Activated naive CD4-positive, alpha-beta T cell treated with anti-CD3 and anti-CD28 coated beads, Interleukin-2, amount 10 ng/mL, durations not matched to agents 7 days and 5 days (primary cell): ENCODE measurements around the gene FOXF1.

ENCODE experiments used
- CTCF ChIA-PET: fragments of 350-600 bp; sonication (Branson Sonifier 250); formaldehyde crosslinking; loops from one replicate; lab custom pipeline; 2021; ENCODE audit warnings: antibody characterized with exemption; lab: Charles Lee
- DNase-seq: peaks from one replicate; pipeline ENCODE4 v3.0.0-alpha.2; 2020
- H3K27ac Mint-ChIP-seq: one replicate; pipeline ENCODE4 v1.8.0; 2021; ENCODE audit warnings: mild to moderate bottlenecking, moderate library complexity, mixed read lengths
- H3K27me3 Mint-ChIP-seq: one replicate; pipeline ENCODE4 v1.8.0; 2021; ENCODE audit warnings: mild to moderate bottlenecking, mixed read lengths
- H3K36me3 Mint-ChIP-seq: one replicate; pipeline ENCODE4 v1.8.0; 2021; ENCODE audit warnings: mixed read lengths
- H3K4me1 Mint-ChIP-seq: one replicate; pipeline ENCODE4 v1.8.0; 2021; ENCODE audit warnings: mixed read lengths
- H3K4me3 Mint-ChIP-seq: one replicate; pipeline ENCODE4 v1.8.0; 2021; ENCODE audit warnings: mild to moderate bottlenecking, moderate library complexity, mixed read lengths
- H3K9me3 Mint-ChIP-seq: one replicate; pipeline ENCODE4 v1.8.0; 2021; ENCODE audit warnings: mixed read lengths

The FOXF1 gene

GRCh38 chr16:86510465-86511261 is at the start of gene FOXF1:
Gene FOXF1, plus strand, starts transcription at chr16:86510527. Its CDS starts 43 bp downstream, at chr16:86510570.
- H3K36me3 Mint-ChIP-seq, result peaks cover 8% of the 10 kb centered on the region
- DNase-seq, result peak; percentile 33
- H3K4me1 Mint-ChIP-seq, result peaks cover 18% of the 10 kb centered on the region
- no peaks in the 10 kb centered on the region for H3K9me3 Mint-ChIP-seq
- H3K4me3 Mint-ChIP-seq, result peak within 1 kb of the TSS; percentile 62
- H3K27me3 Mint-ChIP-seq, result peaks cover 98% of the 10 kb centered on the region
- H3K27ac Mint-ChIP-seq, result peak within 1 kb of the TSS; percentile 81
- CTCF ChIA-PET, result no interaction called here

- CTCF ChIA-PET, result no interaction called here
- no peak overlapping the region for H3K27ac Mint-ChIP-seq
- H3K27me3 Mint-ChIP-seq, result peaks cover 6% of the 10 kb centered on the region
- no peaks in the 10 kb centered on the region for H3K4me1 Mint-ChIP-seq
- H3K36me3 Mint-ChIP-seq, result no peaks in the 10 kb centered on the region
- peaks cover 11% of the 10 kb centered on the region for H3K9me3 Mint-ChIP-seq
- H3K4me3 Mint-ChIP-seq, result no peak overlapping the region
- DNase-seq, result no peak
Measured at GRCh38 chr16:86461037-86461436, 49.3 kb upstream of the FOXF1 start.

DNA sequence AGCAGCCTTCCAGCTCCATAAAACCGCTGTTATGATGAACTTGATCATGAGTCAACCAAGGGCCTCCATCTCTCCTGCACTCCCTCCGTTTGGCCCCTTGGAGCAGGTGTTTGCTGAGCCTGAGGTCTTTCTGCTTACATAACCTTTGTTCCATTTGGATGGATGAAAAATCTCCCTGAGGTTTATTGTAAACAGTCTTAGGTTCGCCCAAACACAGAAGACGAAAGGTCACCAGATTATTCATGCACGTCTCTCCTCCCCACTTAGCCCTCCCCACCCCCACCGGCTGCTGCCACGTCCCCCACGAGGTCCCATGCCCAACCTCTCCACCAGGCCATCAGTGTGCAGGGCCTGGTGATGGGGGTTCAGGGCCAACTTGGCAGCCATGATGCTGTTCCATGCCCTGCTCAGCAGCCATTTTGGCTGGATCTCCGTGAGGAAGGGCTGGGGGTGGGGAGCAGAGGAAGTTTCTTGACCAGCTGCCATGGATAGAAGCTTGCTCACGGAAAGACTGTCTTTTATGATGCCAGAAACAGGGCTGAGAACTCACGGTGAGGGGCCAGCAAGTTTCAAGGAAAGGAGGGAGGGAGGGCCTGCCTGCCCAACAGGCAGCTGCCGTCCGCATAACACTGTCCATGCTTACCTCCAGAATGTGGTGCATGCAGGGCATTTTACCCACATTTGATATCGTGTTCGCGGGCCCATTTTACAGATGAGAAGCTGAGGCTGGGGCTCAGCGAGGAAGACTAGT is 47.8 kb upstream of the FOXF1 start:
- H3K4me3 Mint-ChIP-seq, result no peak overlapping the region
- no peaks in the 10 kb centered on the region for H3K4me1 Mint-ChIP-seq
- no peaks in the 10 kb centered on the region for H3K36me3 Mint-ChIP-seq
- peaks cover 11% of the 10 kb centered on the region for H3K9me3 Mint-ChIP-seq
- no peaks in the 10 kb centered on the region for H3K27me3 Mint-ChIP-seq
- no peak overlapping the region for H3K27ac Mint-ChIP-seq
- CTCF ChIA-PET, result interaction anchor here (0.6 kb wide), 1 partner anchor 16 kb away, joined by 3 read pairs; no protein-coding TSS in a partner anchor
- no peak for DNase-seq

DNA sequence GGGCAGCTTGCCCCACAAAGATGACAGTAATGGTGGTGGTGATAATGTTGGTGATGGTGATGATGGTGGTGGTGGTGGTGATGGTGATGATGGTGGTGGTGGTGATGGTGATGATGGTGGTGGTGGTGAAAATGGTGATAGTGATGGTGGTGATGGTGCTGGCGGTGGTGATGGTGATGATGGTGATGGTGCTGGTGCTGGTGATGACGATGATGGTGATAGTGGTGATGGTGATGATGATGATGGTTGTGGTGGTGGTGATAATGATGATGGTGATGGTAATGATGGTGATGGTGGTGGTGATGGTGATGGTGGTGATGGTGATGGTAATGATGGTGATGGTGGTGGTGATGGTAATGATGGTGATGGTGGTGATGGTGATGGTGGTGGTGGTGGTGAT is 46.3 kb upstream of the FOXF1 start:
- Mint-ChIP-seq H3K4me1 (no peaks in the 10 kb centered on the region), H3K27ac (no peak overlapping the region), H3K27me3 (no peaks in the 10 kb centered on the region), H3K36me3 (no peaks in the 10 kb centered on the region), H3K9me3 (peaks cover 11% of the 10 kb centered on the region), H3K4me3 (no peak overlapping the region)
- CTCF ChIA-PET, result no interaction called here
- no peak for DNase-seq

DNA sequence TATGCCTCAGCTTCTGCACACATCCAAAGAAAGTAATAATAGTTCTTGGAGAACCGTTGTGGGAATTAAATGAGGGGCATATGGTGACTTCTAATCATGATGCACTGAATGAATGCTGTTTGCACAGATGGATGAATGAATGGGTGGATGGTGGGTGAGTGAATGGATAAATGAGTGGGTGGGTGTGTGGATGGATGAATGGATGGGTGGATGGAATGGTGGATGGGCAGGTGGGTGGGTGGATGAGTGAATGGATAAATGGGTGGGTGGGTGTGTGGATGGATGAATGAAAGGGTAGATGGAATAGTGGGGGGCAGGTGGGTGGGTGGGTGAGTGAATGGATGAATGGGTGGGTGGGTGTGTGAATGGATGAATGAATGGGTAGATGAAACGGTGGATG is 44.9 kb upstream of the FOXF1 start:
- Mint-ChIP-seq H3K4me3 (no peak overlapping the region), H3K9me3 (peaks cover 11% of the 10 kb centered on the region), H3K27me3 (no peaks in the 10 kb centered on the region), H3K4me1 (no peaks in the 10 kb centered on the region), H3K27ac (no peak overlapping the region), H3K36me3 (no peaks in the 10 kb centered on the region)
- CTCF ChIA-PET, result no interaction called here
- no peak for DNase-seq

DNA sequence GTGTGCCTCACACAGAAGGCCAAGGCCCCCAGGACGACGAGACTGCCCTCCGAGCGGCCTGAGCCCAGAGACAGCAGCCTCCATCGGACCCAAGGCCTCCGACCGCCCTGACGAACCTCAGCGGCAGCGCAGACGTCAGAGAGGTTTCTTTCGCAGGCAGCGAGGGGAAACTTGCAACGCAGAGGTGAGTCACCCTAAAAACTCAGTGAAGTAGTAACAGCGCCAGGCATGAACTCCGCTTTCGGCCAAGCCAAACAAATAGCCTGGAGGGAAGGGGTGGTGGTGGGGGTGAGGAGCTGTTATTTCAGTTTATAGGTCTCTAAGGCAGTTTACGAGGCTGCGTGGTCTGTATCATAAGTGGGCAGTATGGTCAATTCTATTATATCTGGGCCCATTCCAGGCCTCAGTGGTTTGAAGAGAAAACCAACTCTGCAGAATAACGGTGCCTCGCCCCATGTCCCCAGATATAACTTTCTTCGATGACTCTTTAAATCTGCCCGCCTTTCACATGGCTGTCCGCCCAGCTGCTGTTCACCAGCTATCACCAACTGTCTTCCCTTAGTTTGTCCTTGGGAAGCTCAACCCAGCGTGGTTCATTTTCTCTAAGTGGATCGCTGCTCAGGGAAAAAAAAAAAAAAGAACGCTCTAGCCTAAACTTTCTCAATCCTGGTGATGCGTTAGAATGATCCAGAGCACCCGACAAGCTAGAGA is 43.5 kb upstream of the FOXF1 start:
- no peak overlapping the region for H3K4me3 Mint-ChIP-seq
- no peak overlapping the region for H3K27ac Mint-ChIP-seq
- no peak for DNase-seq
- peaks cover 8% of the 10 kb centered on the region for H3K9me3 Mint-ChIP-seq
- CTCF ChIA-PET, result interaction anchor here (0.6 kb wide), 1 partner anchor 11 kb away, joined by 3 read pairs; no protein-coding TSS in a partner anchor
- H3K27me3 Mint-ChIP-seq, result no peaks in the 10 kb centered on the region
- H3K4me1 Mint-ChIP-seq, result no peaks in the 10 kb centered on the region
- H3K36me3 Mint-ChIP-seq, result no peaks in the 10 kb centered on the region

DNA sequence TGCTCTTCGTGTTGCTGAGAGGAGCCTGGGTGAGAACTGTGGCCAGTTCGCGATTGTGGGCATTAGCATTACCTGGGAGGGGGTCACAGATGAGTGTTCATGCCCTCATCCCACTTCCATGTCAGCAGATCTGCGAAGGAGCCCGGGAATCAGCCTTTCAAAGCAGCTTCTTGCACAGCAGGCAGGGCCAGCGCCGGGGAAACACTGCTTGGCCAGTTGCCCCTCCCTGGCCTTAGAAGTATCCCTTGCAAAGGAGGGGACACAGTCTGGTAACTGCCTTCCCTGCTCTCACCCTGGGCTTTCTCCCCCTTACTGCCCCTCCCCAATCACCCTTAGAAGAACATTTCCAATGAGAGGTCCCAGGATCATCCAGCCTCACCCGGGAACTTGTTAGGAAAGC is 42.8 kb upstream of the FOXF1 start:
- H3K9me3 Mint-ChIP-seq, result peaks cover 8% of the 10 kb centered on the region
- H3K4me3 Mint-ChIP-seq, result no peak overlapping the region
- H3K36me3 Mint-ChIP-seq, result no peaks in the 10 kb centered on the region
- no peaks in the 10 kb centered on the region for H3K27me3 Mint-ChIP-seq
- CTCF ChIA-PET, result interaction anchor here (0.6 kb wide), 1 partner anchor 10 kb away, joined by 3 read pairs; no protein-coding TSS in a partner anchor
- no peak for DNase-seq
- H3K27ac Mint-ChIP-seq, result no peak overlapping the region
- no peaks in the 10 kb centered on the region for H3K4me1 Mint-ChIP-seq

DNA sequence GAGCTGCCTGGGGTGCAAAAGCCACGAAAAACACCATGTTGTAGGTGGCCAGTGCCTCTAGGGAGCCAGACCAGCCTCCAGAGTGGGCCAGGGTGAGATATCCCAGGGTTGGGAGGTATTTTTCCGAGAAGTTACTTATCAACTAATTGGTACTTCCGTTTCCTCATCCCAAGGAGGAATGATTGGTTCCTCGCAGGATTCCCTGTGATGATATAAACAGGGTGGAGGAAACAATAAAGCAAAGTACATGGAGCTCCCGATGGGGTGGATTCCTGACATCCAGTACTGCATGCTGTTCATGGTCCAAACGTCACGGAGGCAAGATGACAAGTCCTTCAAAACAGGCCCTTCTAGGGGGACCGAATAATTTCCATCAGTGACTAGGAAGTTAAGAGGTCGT is 39.4 kb upstream of the FOXF1 start:
- no peaks in the 10 kb centered on the region for H3K4me1 Mint-ChIP-seq
- H3K27me3 Mint-ChIP-seq, result peaks cover 4% of the 10 kb centered on the region
- no peaks in the 10 kb centered on the region for H3K9me3 Mint-ChIP-seq
- H3K4me3 Mint-ChIP-seq, result no peak overlapping the region
- CTCF ChIA-PET, result no interaction called here
- H3K36me3 Mint-ChIP-seq, result no peaks in the 10 kb centered on the region
- DNase-seq, result no peak
- H3K27ac Mint-ChIP-seq, result no peak overlapping the region

- H3K4me1 Mint-ChIP-seq, result no peaks in the 10 kb centered on the region
- CTCF ChIA-PET, result no interaction called here
- no peaks in the 10 kb centered on the region for H3K9me3 Mint-ChIP-seq
- no peaks in the 10 kb centered on the region for H3K36me3 Mint-ChIP-seq
- H3K27me3 Mint-ChIP-seq, result peaks cover 9% of the 10 kb centered on the region
- no peak overlapping the region for H3K27ac Mint-ChIP-seq
- no peak for DNase-seq
- no peak overlapping the region for H3K4me3 Mint-ChIP-seq
Measured at GRCh38 chr16:86471896-86472295, 38.4 kb upstream of the FOXF1 start.

- peaks cover 14% of the 10 kb centered on the region for H3K27me3 Mint-ChIP-seq
- H3K4me3 Mint-ChIP-seq, result no peak overlapping the region
- H3K4me1 Mint-ChIP-seq, result no peaks in the 10 kb centered on the region
- H3K27ac Mint-ChIP-seq, result no peak overlapping the region
- H3K9me3 Mint-ChIP-seq, result no peaks in the 10 kb centered on the region
- no peaks in the 10 kb centered on the region for H3K36me3 Mint-ChIP-seq
- no peak for DNase-seq
- CTCF ChIA-PET, result no interaction called here
Measured at GRCh38 chr16:86472366-86472765, 38.0 kb upstream of the FOXF1 start.

DNA sequence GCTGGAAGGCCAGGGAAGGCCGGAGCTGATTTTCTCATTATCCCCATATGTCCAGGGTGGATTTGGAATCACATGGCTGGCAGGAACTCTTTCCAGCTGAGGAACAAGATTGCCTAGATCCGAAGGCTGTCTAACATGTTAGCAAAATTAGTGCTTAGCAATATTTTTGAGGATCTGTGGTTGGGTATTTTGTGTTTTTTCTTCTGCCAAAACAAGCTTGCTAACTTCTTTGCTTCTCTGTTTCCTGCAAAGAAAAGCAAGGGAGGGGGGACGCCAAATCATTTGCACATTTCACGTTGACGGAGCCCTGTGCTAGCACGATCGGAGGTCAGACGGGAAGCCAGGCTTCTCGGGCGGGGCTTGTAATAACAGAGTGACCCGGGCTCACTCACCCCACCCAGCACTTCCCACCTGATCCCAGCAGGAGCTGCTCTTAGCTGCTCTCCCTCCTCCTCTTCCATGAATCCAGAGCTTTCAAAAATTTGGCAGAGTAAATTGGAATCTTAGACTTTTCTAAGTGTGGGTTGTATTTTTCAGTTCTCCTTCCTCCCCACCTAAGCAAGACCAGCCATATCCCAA is 33.3 kb upstream of the FOXF1 start:
- Mint-ChIP-seq H3K36me3 (no peaks in the 10 kb centered on the region), H3K27ac (no peak overlapping the region), H3K27me3 (peaks cover 22% of the 10 kb centered on the region), H3K9me3 (no peaks in the 10 kb centered on the region), H3K4me1 (no peaks in the 10 kb centered on the region), H3K4me3 (no peak overlapping the region)
- CTCF ChIA-PET, result no interaction called here
- no peak for DNase-seq

DNA sequence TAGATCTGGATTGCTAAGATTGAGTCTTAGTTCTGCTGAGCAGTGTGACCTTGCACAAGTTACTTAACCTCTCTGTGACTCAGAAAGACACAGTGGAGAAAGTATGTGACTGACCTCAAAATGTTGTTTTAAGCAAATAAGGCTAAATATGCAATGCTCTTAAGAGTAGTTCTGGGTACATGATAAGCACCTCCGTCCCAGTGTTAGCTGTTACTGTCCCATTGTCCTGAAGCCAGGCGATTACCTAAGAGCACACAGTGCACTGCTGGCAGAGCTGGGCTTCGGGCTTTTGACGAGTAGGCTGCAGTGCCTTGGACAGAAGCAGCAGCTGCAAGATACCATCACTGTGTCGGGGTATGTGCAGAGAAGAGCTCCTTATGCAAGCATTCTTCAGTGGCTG is 32.7 kb upstream of the FOXF1 start:
- Mint-ChIP-seq H3K27ac (no peak overlapping the region), H3K36me3 (no peaks in the 10 kb centered on the region), H3K4me1 (no peaks in the 10 kb centered on the region), H3K27me3 (peaks cover 22% of the 10 kb centered on the region), H3K4me3 (no peak overlapping the region), H3K9me3 (no peaks in the 10 kb centered on the region)
- DNase-seq, result no peak
- CTCF ChIA-PET, result interaction anchor here (0.6 kb wide), 1 partner anchor 10 kb away, joined by 3 read pairs; no protein-coding TSS in a partner anchor

- no peaks in the 10 kb centered on the region for H3K36me3 Mint-ChIP-seq
- CTCF ChIA-PET, result no interaction called here
- no peak overlapping the region for H3K27ac Mint-ChIP-seq
- no peaks in the 10 kb centered on the region for H3K9me3 Mint-ChIP-seq
- DNase-seq, result no peak
- peaks cover 18% of the 10 kb centered on the region for H3K27me3 Mint-ChIP-seq
- no peak overlapping the region for H3K4me3 Mint-ChIP-seq
- H3K4me1 Mint-ChIP-seq, result no peaks in the 10 kb centered on the region
Measured at GRCh38 chr16:86478779-86479178, 31.5 kb upstream of the FOXF1 start.

GRCh38 chr16:86479419-86479818 is 30.9 kb upstream of the FOXF1 start:
- H3K4me1 Mint-ChIP-seq, result no peaks in the 10 kb centered on the region
- no peak overlapping the region for H3K4me3 Mint-ChIP-seq
- CTCF ChIA-PET, result interaction anchor here (0.5 kb wide), 1 partner anchor 406 kb away, joined by 3 read pairs; no protein-coding TSS in a partner anchor
- peaks cover 18% of the 10 kb centered on the region for H3K27me3 Mint-ChIP-seq
- H3K9me3 Mint-ChIP-seq, result peaks cover 2% of the 10 kb centered on the region
- H3K27ac Mint-ChIP-seq, result no peak overlapping the region
- DNase-seq, result no peak
- H3K36me3 Mint-ChIP-seq, result no peaks in the 10 kb centered on the region
